HepG2 (cell line): ENCODE data around the gene AMDHD1. TPM values are rescaled to one million over a fixed set of nuclear protein-coding genes. Genes with fewer than 3 reads are reported as not detected.

Experiments
- GABPB1 ChIP-seq: IDR thresholded peaks from 2 replicates; pipeline ENCODE4 v1.6.1; 2016; ENCODE audit warnings: mild to moderate bottlenecking, missing genetic modification reagents, moderate library complexity, missing compliant biosample characterization
- HNRNPK ChIP-seq: fragments of 200-400 bp; formaldehyde crosslinking; IDR thresholded peaks from 2 replicates; pipeline ENCODE4 v1.6.1; 2018; ENCODE audit warnings: low read length, low read depth, moderate library complexity, mild to moderate bottlenecking; ENCODE audit not compliant: poor library complexity, severe bottlenecking
- PHF21A ChIP-seq: sonication (generic); formaldehyde crosslinking; IDR thresholded peaks from 2 replicates; pipeline ENCODE4 v1.5.0; 2020; ENCODE audit warnings: mild to moderate bottlenecking, missing genetic modification reagents
- PHF8 ChIP-seq: sonication (generic); formaldehyde crosslinking; IDR thresholded peaks from 2 replicates; pipeline ENCODE4 v1.5.0; 2020; ENCODE audit warnings: missing genetic modification reagents
- SMARCE1 ChIP-seq: fragments of 450-650 bp; IDR thresholded peaks from 2 replicates; pipeline ENCODE4 v1.6.1; 2017; ENCODE audit warnings: borderline replicate concordance
- TEAD2 ChIP-seq: sonication (generic); formaldehyde crosslinking; IDR thresholded peaks from 2 replicates; pipeline ENCODE4 v1.9.0; 2021; ENCODE audit warnings: missing genetic modification reagents
- ZIK1 ChIP-seq: sonication (generic); formaldehyde crosslinking; IDR thresholded peaks from 2 replicates; pipeline ENCODE4 v1.5.0; 2020; ENCODE audit warnings: mild to moderate bottlenecking, low read depth, missing genetic modification reagents, borderline replicate concordance
- ZKSCAN1 ChIP-seq: fragments of 150-350 bp; IDR thresholded peaks from 2 replicates; pipeline ENCODE4 v1.6.1; 2014; ENCODE audit warnings: low read length
- ZMAT3 ChIP-seq: sonication (generic); formaldehyde crosslinking; conservative IDR thresholded peaks from 2 replicates; pipeline ENCODE4 v1.7.0; 2021; ENCODE audit warnings: missing genetic modification reagents
- ZNF33B ChIP-seq: sonication (generic); formaldehyde crosslinking; IDR thresholded peaks from 2 replicates; pipeline ENCODE4 v1.5.1; 2020; ENCODE audit warnings: mild to moderate bottlenecking, missing genetic modification reagents
- ZNF563 ChIP-seq: sonication (generic); formaldehyde crosslinking; IDR thresholded peaks from 2 replicates; pipeline ENCODE4 v1.8.0; 2022; ENCODE audit warnings: mild to moderate bottlenecking, moderate library complexity, missing genetic modification reagents
- ZNF619 ChIP-seq: sonication (generic); formaldehyde crosslinking; IDR thresholded peaks from 2 replicates; pipeline ENCODE4 v1.4.0; 2020; ENCODE audit warnings: mild to moderate bottlenecking, missing genetic modification reagents
- polyA plus RNA-seq, 8 experiments: library from polyadenylated mRNA; depleted of rRNA in 3 of 8; stranded (reverse) in 7 of 8; unstranded in 1 of 8; fragments of >200 nt; fragmentation: Illumina TruSeq in 4 of 8; extraction: Trizol in 4 of 8; gene quantifications; 2 replicates each; pipeline versions ENCODE4 v1.2.1 to v1.2.3, GENCODE V29; 2011 to 2016; ENCODE audit warnings: low read depth in 4 of 8, missing spikeins in 1 of 8, mixed read lengths in 1 of 8; ENCODE audit not compliant: insufficient read depth in 1 of 8
- total RNA-seq, 5 experiments: library from RNA; depleted of rRNA; stranded (reverse); fragments of >200 nt; fragmentation: Illumina TruSeq; extraction: Trizol; gene quantifications; 2 replicates each; pipeline ENCODE4 v1.2.3, GENCODE V29; 2016; ENCODE audit warnings: low read depth in 1 of 5
- TF ChIP-seq, protein P1 (sequence below): sonication (generic); formaldehyde crosslinking; IDR thresholded peaks from 2 replicates; pipeline ENCODE4 v1.4.0; 2020; ENCODE audit warnings: missing genetic modification reagents, borderline replicate concordance
- TF ChIP-seq, protein P2 (sequence below): sonication (generic); formaldehyde crosslinking; IDR thresholded peaks from 2 replicates; pipeline ENCODE4 v1.4.0; 2020; ENCODE audit warnings: missing genetic modification reagents, borderline replicate concordance
- TF ChIP-seq, protein P3 (sequence below): conservative IDR thresholded peaks from 2 replicates; pipeline ENCODE4 v1.6.1; 2018; ENCODE audit warnings: missing genetic modification reagents
- TF ChIP-seq, protein P4 (sequence below): sonication (generic); formaldehyde crosslinking; IDR thresholded peaks from 2 replicates; pipeline ENCODE4 v1.4.0; 2020; ENCODE audit warnings: mild to moderate bottlenecking, missing genetic modification reagents
- TF ChIP-seq, protein P5 (sequence below): sonication (generic); formaldehyde crosslinking; IDR thresholded peaks from 2 replicates; pipeline ENCODE4 v1.9.0; 2022; ENCODE audit warnings: missing genetic modification reagents, mild to moderate bottlenecking, borderline replicate concordance

The AMDHD1 gene
- total and polyA plus RNA-seq, 2 of the 13 experiments (the other 11 are each of a cell fraction or from before 2014, with no cell fraction given) = 6.5 to 29.6 TPM

DNA sequence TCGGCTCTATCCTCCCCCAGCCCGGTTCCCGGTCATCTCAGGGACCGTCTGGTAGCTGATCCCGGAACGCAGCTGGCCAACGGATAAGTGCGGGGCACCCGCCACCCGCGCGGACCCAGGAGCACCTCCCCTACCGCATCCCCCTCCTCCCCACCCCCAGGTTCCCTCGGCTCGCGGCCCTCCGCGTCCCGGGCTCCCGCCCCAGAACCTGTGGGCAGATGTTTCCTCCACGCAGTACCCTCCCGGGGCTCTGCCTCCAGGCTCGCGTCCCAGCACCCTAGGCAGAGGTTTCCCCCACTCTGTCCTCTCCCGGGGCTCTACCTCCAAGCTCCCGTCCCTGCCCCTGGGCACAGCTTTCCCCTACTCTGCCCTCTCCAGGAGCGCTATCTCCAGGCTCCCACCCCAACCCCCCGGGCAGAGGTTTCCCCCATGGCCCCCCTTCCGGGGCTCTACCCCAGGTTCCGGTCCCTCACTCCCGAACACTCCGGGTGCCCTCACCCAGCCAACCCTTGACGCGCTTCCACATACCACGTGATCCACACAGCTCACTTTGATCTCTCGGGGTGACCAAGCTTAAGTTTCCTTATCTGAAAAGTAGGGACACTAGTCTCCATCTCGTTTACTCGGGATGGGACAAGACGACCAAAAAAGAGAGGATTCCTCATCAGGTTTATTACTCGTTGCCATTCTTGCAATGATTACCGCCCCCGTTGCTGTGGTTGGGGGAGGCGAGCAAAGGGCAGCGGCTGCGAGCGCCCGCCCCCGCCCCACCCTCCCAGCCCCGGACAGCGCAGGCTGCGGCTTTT, 404 bp upstream of the AMDHD1 start, which contains the start of gene CCDC38 (continued):
- TF ChIP-seq PHF21A (CRISPR knock-in tag) (peak; percentile 77), ZKSCAN1 (no peak), TEAD2 (CRISPR knock-in tag) (no peak), PHF8 (CRISPR knock-in tag) (peak; percentile 76), ZIK1 (CRISPR knock-in tag) (no peak; the same call in 1 of the 2 replicates), ZMAT3 (CRISPR knock-in tag) (no peak; the same call in 1 of the 2 replicates), SMARCE1 (no peak), GABPB1 (CRISPR knock-in tag) (peak; percentile 86), ZNF33B (CRISPR knock-in tag) (no peak), ZNF563 (CRISPR knock-in tag) (no peak), ZNF619 (CRISPR knock-in tag) (no peak; the same call in 1 of the 2 replicates), HNRNPK (no peak)
- TF ChIP-seq, protein P1, sequence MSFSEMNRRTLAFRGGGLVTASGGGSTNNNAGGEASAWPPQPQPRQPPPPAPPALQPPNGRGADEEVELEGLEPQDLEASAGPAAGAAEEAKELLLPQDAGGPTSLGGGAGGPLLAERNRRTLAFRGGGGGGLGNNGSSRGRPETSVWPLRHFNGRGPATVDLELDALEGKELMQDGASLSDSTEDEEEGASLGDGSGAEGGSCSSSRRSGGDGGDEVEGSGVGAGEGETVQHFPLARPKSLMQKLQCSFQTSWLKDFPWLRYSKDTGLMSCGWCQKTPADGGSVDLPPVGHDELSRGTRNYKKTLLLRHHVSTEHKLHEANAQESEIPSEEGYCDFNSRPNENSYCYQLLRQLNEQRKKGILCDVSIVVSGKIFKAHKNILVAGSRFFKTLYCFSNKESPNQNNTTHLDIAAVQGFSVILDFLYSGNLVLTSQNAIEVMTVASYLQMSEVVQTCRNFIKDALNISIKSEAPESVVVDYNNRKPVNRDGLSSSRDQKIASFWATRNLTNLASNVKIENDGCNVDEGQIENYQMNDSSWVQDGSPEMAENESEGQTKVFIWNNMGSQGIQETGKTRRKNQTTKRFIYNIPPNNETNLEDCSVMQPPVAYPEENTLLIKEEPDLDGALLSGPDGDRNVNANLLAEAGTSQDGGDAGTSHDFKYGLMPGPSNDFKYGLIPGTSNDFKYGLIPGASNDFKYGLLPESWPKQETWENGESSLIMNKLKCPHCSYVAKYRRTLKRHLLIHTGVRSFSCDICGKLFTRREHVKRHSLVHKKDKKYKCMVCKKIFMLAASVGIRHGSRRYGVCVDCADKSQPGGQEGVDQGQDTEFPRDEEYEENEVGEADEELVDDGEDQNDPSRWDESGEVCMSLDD = peak; percentile 84; the same call in 1 of the 2 replicates
- TF ChIP-seq, protein P2, sequence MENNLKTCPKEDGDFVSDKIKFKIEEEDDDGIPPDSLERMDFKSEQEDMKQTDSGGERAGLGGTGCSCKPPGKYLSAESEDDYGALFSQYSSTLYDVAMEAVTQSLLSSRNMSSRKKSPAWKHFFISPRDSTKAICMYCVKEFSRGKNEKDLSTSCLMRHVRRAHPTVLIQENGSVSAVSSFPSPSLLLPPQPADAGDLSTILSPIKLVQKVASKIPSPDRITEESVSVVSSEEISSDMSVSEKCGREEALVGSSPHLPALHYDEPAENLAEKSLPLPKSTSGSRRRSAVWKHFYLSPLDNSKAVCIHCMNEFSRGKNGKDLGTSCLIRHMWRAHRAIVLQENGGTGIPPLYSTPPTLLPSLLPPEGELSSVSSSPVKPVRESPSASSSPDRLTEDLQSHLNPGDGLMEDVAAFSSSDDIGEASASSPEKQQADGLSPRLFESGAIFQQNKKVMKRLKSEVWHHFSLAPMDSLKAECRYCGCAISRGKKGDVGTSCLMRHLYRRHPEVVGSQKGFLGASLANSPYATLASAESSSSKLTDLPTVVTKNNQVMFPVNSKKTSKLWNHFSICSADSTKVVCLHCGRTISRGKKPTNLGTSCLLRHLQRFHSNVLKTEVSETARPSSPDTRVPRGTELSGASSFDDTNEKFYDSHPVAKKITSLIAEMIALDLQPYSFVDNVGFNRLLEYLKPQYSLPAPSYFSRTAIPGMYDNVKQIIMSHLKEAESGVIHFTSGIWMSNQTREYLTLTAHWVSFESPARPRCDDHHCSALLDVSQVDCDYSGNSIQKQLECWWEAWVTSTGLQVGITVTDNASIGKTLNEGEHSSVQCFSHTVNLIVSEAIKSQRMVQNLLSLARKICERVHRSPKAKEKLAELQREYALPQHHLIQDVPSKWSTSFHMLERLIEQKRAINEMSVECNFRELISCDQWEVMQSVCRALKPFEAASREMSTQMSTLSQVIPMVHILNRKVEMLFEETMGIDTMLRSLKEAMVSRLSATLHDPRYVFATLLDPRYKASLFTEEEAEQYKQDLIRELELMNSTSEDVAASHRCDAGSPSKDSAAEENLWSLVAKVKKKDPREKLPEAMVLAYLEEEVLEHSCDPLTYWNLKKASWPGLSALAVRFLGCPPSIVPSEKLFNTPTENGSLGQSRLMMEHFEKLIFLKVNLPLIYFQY = no peak
- TF ChIP-seq, protein P3, sequence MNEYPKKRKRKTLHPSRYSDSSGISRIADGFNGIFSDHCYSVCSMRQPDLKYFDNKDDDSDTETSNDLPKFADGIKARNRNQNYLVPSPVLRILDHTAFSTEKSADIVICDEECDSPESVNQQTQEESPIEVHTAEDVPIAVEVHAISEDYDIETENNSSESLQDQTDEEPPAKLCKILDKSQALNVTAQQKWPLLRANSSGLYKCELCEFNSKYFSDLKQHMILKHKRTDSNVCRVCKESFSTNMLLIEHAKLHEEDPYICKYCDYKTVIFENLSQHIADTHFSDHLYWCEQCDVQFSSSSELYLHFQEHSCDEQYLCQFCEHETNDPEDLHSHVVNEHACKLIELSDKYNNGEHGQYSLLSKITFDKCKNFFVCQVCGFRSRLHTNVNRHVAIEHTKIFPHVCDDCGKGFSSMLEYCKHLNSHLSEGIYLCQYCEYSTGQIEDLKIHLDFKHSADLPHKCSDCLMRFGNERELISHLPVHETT = no peak
- TF ChIP-seq, protein P4, sequence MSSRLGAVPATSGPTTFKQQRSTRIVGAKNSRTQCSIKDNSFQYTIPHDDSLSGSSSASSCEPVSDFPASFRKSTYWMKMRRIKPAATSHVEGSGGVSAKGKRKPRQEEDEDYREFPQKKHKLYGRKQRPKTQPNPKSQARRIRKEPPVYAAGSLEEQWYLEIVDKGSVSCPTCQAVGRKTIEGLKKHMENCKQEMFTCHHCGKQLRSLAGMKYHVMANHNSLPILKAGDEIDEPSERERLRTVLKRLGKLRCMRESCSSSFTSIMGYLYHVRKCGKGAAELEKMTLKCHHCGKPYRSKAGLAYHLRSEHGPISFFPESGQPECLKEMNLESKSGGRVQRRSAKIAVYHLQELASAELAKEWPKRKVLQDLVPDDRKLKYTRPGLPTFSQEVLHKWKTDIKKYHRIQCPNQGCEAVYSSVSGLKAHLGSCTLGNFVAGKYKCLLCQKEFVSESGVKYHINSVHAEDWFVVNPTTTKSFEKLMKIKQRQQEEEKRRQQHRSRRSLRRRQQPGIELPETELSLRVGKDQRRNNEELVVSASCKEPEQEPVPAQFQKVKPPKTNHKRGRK (CRISPR knock-in tag) = no peak
- TF ChIP-seq, protein P5, sequence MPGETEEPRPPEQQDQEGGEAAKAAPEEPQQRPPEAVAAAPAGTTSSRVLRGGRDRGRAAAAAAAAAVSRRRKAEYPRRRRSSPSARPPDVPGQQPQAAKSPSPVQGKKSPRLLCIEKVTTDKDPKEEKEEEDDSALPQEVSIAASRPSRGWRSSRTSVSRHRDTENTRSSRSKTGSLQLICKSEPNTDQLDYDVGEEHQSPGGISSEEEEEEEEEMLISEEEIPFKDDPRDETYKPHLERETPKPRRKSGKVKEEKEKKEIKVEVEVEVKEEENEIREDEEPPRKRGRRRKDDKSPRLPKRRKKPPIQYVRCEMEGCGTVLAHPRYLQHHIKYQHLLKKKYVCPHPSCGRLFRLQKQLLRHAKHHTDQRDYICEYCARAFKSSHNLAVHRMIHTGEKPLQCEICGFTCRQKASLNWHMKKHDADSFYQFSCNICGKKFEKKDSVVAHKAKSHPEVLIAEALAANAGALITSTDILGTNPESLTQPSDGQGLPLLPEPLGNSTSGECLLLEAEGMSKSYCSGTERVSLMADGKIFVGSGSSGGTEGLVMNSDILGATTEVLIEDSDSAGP (CRISPR knock-in tag) = no peak; the same call in 1 of the 2 replicates
